Transverse colon (tissue), 4 donors: ENCODE data around the gene TOMM22.

ENCODE experiments used
- CTCF ChIP-seq, 5 experiments: fragments of 200-600 bp in 3 of 5; fragments of 450-650 bp in 2 of 5; sonication (generic) in 3 of 5; IDR thresholded peaks; 1 replicate in 2 of 5; 2 replicates in 3 of 5; pipeline ENCODE4 v1.5.1; 2016 to 2017; ENCODE audit warnings: antibody characterized with exemption in 5 of 5, inconsistent platforms in 3 of 5, mild to moderate bottlenecking in 2 of 5, moderate library complexity in 1 of 5
- POLR2A ChIP-seq: fragments of 450-650 bp; IDR thresholded peaks from one replicate; pipeline ENCODE4 v1.6.1; 2016; ENCODE audit warnings: antibody characterized with exemption, mild to moderate bottlenecking, moderate library complexity
- POLR2AphosphoS5 ChIP-seq, 3 donors: sonication (generic); formaldehyde crosslinking; IDR thresholded peaks; one replicate each; pipeline ENCODE4 v1.6.1; 2016; ENCODE audit warnings: antibody characterized with exemption in 3 of 3

DNA sequence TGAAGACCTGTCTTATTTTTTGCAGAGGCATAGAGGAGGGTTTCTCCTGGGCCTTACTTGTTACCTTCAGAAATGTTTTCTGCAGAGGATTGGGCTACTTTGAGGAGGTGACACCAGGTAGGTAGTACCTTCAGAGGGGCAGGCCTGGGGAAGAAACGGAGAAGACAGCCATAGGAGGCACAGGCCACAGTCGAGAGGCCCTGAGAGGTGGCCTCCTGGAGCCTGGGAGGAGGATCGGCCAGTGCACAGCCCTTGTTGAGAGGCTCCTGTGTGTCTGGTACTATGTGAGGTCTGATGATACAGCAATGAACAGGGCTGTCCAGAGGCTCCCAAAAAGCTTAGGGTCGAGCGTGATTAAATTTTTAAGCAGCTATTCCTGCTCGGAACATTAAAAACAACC is 35.5 kb downstream of the TOMM22 start:
- TF ChIP-seq CTCF (IDR thresholded peaks at IDR 0.05) (no peak), POLR2AphosphoS5 (IDR thresholded peaks at IDR 0.05) (no peak), POLR2A (no peak)
